Left renal cortex interstitium (tissue), 4 donors: ENCODE data around the gene UGT1A4. TPM values are rescaled to one million over a fixed set of nuclear protein-coding genes. Genes with fewer than 3 reads are reported as not detected.

Source experiments
- DNase-seq, 4 donors: peaks; one replicate each; pipeline ENCODE4 v3.0.0-alpha.2; 2013; ENCODE audit warnings: low read depth in 4 of 4, low spot score in 2 of 4, missing footprints in 1 of 4
- polyA plus RNA-seq, 4 donors: library from polyadenylated mRNA; unstranded; fragments of 120-200 nt; gene quantifications; one replicate each; pipeline ENCODE4 v1.2.1, GENCODE V29; 2013; ENCODE audit not compliant: insufficient read length in 4 of 4

UGT1A4 gene
- polyA plus RNA-seq, 4 donors = not detected

DNA sequence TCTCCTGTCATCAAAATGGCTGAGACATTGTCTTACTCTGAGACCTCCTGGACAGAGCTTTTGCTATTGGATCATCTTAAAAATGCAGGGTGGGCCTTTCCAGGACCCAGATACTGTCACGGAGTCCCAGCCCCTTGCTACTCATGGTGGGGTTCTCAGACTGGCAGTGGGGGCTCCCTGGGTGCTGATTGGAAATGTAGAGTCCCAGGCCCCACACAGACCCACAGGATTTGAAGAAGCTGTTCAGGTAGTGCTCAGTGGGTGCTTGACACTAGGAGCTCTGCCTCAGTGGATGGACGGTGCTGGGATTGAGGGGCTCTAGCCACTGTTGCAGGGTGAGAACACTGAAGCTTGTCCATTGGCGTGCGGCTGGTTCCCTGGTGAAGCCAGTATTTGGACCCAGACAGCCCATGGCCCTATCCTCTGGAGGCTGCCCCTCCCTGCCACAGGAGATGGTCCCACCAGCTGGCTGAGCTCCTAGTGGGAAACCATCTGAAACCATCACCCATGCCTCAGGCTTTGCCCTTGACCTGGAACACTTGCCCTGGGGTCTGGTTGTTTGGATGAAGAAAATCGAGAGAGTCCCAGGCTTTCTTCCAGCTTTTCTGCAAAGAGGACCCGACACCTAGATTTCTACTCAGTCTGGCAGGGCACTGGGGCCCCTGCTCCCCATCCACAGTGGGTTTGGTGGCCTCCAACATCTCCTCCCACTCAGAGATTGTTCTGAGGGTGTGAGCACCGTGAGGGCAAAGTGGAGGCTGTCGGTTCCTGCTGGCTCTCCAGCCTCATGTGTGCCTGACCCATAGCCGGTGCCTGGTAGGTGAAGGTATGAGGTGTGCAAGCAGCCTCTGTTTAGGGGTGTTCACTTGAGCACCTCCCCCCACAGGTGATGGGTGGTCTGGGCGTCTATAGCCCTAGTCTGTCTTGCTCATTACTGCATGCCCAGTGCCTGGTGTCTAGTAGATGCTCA lies 89.7 kb downstream of the UGT1A4 start:
- no peak for DNase-seq

DNA sequence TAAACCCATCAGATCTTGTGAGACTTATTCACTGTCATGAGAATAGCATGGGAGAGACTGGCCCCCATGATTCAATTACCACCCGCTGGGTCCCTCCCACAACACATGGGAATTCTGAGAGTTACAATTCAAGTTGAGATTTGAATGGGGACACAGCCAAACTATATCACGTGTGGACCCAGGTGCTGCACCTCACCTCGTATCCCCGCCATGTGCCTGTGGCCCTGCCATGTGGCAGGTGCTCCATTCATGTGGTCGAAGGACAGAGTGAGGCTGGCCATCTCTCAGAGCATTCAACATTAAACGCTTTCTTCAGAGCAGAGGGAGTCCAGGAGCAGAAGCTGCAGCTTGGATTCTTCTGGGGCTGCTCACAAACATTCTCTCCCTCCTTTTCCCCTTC lies 91.8 kb downstream of the UGT1A4 start:
- no peak for DNase-seq

DNA sequence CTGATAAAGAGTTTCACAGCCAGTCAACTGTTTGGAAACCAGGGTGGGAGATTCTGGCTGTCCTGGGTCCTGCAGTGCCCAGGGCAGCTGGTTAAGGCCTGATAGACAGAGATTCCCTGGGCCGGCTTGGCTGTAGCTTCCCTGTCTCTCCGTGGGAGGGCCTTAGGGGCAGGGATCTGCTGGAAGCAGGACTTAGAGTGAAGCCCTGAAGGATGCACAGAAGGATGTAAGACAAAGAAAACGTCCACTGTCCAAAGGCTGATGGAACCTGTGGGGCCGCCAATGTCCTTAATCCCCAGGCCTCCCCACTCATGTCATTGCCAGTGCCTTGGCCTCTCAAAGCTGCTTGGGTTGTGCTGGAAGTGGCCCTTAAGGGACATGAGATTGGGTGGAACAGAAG lies 92.6 kb downstream of the UGT1A4 start:
- no peak for DNase-seq

DNA sequence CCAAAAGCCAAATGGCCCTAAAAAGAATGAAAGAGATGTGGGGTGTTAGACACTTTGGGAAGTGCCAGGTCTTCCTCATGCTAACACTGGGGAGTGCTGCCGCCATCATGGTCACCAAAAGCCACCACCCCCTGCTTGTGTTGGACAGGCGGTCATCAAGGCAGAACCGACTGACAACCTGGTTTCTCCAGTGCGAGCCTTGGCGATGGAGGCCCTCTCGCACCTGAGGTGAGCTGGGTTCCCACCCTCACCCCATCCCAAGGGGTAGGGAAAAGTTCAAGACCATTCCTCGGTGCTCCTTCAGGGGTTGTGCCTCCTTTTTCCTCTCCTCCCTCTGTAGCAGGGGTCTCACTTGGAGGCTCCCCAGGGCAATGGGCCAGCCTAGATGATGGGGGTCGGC lies 93.2 kb downstream of the UGT1A4 start:
- DNase-seq = no peak

DNA sequence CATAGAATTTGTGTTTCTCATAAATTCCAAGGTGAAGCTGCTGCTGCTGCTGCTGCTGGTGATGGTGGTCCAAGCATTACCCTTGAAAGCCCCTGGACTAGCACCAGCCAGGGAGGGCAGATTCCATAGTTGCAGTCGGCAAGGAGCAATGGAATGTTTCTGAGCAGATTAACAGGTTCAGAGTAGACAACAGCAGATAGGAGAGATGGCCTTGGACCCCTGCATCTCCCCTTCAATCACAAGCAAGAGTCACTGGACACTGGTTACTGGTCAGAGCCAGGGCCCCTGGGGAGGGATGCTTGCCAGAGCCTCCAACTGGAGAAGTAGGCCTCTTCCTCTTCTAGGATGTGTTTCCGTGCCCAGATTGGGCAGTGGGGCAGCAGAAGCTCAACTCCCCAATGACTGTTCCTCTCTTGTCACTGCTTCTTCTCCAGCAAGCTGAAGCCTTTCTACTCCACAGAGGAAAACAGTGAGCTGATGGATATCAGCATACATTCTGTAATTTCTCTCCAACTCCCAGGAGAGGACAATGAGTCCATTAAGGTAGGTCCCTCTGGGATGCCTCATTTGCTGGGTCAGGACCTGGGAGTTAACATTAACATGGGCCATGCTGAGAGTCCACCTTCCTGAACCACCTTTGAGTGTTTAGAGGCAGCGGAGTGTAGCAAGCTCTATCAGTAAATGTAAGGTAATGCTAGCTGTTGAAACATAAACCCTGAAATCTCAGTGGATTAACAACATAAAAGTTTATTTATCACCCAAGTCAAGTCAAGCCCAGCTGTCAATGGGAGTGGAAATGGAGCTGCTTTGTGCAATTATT lies 94.9 kb downstream of the UGT1A4 start:
- peak in 3 of 4 donors; percentile 35 to 50 (median 46) for DNase-seq

DNA sequence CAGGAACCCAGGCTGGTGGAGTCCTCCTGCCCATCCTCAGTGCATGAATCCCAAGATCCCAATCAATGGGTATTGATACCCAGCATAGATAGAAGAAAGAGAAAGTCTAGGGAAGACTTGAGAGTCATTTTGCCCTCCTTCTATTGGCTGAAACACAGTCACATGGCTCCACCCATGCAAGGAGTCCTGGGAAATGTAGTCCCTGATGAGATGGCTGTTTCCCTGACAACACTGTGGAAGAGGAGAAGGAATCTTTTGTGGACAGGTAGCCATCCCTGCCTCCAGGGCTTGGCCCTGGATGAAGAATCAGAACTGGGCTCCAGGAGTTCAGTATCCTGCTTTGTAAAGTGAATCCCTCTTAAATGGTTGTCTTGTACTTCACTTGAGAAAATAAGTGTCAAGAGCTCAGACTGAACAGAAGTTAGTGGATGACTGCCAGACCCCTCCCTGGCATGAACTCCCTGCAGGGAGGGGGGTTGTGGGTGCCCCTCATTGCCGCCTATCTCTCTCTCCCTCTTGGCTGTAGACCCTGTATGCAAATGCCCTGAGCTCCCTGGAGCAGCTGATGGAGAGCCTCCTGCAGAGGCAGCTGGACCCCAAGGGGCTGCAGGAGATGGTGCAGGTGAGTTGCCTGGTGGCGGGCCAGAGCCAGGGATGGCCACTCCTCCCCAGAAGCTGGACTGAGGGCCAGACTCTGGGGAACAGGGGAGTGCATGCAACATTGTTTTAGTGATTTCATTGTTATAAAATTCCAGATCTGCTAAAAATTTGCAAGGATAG lies 95.7 kb downstream of the UGT1A4 start:
- DNase-seq = peak in 1 of 4 donors; percentile 19

DNA sequence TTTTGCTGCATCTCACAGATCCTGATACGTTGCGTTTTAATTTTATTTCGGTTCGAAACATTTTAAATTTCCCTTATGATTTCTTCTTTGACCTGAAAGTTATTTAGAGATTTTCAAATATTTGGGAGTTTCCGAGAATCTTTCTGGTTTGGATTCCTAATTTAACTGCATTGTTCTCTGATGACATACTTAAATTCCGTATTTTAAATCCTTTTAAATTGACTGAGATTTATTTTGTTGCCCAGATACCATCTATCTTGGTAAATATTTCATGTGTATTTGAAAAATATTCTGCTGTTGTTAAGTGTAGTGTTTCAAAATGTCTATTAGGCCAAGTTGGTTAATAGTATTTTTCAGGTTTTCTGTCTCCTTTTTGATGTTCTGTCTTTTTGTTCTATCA lies 97.3 kb downstream of the UGT1A4 start:
- no peak for DNase-seq

DNA sequence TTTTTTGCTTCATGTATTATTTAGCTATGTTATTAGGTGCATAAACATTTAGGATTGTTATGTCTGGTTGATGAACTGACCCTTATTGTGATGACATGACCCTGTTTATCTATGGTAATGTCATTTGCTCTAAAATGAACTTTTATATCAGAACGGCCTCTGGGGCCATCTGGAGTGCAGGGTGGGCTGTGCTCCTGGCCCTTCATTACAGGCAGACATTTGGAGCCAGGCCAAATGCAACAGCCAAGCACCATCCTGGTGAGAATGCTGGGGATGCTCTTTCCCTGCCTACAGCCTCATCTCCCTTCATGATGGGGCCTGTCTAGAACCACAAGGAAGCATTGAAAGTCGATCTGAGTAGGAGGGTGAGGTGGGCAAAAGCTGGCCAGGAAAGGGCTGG lies 97.8 kb downstream of the UGT1A4 start:
- DNase-seq = no peak

DNA sequence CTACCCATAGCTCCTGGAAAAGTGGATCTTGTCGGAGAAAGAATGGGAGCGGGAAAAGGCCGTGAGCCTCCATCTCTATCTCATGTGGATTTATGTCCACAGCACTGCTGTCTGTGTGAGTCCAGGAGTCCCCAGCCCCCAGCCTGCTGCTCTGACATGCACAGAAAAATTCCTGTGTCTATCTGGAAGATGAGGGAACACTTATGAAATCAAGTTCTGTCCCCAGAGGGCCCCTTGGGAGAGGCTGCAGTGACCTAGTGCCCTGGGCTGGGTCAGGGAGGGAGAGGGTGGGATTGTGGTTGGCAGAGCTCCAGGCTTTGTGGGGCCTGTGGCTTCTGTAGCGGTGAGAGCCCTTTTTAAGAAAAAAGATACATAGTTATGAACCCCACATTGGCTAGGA lies 98.2 kb downstream of the UGT1A4 start:
- DNase-seq = no peak

DNA sequence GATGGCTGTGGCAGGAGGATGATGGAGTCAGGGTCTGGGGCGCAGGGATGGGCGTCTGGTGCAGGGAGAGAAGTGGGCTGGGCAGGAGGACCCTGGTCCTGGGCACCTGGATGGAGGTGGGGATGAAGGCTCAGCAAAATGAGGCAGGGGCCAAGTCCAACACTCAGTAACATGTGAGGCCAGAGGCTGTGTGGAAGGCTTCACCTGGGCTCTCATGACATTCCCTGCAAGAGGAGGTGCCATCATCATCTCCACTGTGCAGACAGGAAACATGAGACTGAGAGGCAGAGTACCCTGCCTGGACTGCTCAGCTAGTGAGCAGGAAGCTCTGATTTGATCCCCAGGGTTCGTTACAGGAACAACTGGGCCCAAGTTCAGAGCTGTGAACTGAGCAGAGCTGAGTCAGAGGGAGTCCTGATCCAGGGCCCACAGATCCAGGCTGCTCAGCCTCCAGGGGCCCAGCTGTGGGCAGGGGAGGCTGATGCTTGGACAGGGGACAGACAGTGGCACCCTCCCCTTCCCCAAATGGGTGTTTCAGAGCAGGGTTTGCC lies 98.9 kb downstream of the UGT1A4 start:
- no peak for DNase-seq

DNA sequence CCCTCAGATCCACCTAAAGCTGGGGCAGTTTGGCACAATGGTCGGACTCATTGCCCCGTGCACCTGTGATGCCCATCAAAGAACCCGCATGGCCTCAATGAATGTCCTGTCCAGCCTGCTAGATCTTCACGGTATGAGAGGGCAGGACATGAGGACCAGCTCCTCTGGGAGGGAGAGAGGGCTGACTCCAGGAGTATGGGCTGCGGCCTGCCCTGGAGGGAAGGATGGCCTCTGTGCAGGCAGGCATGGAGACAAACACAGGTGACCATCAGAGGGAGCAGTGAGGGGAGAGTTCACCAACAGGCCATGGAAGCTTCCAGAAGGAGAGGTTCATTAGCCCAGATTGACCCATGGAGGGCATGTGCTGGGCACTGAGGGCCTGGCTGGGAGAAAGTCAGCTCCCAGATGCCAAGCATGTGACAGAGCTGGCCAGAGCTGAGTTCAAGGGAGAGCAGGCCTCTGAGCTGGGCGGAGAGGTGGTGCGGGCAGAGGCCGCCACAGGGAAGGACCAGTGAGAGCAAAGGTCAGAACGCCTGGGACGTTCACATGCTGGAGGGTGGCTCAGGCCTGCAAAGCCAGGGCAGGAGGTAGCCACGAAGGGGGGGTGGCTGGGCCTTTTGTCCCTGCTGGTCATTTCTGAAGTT lies 99.6 kb downstream of the UGT1A4 start:
- no peak for DNase-seq

DNA sequence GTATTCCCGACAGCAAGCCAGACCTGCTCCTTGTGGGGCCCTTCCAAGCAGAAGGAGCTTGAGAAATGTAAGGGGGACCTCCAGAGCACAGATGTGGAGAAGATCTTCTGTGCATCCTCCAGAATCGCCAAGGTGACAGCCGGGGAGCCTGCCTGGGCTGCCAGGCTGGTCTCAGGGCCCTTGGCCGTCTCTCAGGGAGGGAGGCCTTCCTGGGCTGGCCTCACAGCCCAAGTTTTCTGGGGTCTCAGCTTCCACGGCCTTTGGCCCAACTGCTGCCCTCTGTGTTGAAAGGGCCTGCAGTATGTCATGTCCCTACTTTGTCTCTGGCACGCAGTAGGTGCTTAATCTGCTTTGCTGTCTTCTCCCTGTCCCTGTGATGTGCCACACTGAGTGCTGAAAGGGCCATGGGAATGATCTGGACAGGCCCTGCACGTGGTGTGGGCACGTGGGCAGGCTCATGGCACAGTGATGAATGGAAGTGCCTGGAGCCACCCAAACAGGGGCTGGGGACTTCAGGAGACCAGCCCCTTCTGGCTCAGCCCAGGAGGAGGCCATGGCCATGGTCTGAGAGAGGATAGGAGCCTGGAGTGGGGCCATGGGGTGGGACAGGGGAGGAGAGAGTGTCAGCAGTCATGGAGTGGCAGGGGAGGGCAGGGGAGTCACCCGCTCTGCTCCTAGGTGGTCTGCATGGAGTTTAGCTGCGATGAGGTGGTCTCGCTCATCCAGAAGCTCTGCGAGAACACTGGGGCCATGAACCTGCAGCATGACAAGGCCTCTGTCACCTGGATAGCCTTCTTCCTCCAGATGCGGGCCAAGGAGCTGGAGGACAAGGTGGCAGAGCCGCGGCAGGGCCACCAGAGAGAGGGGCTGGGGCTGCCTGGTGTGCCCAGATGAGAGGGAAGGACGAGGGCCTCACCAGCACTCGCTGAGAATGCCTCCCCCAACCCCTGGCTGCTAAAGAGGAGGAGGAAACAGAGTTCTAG lies 100.4 kb downstream of the UGT1A4 start:
- DNase-seq = no peak

DNA sequence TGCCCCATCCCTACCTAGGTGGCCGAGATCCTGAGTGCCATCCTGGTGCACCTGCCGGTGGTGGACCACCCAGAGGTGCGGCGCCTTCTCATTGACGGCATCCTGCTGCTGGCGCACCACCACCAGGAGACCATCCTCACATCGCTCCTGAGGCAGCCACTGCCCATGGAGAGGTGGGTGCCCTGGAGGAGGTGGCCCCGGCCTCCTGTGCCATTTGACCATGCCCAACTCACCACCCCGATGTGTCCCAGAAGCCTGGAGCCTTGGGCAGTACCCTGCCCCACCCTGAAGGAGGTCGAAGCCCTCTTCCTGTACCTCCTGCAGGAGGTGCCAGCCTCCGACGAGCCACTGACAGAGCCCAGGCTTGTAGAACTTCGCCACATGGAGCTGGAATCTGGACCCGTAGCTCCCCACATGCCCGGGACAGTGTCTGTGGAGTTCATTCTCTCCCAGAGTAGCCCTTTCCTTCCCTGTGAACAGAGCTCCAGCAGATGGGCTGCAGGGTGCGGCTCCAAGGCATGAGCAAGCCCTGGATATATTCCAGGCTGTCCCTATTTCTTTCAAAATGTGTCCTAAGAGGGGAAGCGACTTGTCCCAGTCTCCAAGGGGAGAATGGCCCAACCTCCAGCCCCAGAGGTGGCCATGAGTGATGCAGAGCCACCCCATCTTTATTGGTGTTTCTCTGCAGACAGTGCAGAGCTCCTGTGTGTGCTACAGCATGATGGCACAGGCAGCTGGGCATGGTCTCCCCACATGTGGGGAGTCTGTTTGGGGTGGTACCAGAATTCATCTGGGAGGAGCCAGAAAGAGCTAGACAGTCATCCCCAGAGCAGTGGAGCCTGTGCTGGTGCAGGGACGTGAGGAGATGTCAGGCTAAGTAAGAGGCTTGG lies 101.6 kb downstream of the UGT1A4 start:
- no peak for DNase-seq

DNA sequence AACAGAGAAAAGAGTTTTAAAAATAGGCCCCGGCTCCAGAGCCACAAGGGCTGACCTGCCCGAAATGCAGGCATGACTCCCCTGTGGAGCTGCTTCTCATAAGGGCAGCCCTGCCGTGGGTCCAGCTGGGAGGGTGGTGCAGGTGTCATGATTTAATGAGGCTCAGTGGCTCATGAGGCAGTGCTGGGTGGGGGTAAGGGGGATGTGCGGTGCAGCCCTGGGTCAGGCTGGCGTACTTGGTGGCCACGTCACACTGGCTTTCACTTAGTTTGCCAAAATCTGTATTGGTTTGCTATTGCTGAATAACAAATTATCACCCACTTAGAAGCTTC lies 102.2 kb downstream of the UGT1A4 start:
- DNase-seq = no peak

DNA sequence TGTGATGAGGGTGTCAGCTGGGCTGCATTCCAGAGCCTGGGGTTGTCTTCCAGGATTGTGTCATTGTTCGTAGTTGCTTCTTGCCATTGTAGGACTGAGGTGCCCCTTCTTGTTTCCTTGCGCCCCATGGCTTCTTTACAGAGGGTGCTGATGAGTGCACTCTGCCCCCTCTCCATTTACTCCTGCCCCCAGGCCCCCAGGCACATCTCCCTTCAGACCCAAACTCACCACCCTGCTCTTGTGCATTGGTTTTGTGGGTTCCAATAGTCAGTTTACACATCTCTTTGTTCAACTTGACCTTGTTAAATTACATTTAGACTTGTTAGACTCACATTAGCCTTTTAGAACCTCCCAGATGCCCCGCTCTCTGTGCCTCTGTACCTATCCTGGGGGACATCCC lies 102.7 kb downstream of the UGT1A4 start:
- no peak for DNase-seq

DNA sequence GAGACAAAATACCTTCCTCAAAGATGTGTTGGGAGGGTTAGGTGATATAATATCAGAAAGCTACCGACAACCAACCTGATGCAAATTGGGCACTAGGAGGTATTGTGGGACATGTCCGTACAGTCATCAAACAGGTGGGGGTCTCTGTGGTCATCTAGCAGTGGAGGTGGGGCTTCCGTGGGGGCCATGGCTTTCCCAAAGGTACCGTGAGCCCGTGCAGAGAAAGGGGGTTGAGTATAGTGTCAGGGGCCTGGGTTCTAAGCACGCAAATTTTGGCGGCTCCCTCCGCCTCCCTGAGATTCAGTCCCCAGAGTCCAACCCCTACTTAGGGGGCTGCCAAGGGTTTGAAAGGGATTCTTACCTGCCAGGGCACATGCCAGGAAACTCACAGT lies 103.2 kb downstream of the UGT1A4 start:
- DNase-seq = no peak

DNA sequence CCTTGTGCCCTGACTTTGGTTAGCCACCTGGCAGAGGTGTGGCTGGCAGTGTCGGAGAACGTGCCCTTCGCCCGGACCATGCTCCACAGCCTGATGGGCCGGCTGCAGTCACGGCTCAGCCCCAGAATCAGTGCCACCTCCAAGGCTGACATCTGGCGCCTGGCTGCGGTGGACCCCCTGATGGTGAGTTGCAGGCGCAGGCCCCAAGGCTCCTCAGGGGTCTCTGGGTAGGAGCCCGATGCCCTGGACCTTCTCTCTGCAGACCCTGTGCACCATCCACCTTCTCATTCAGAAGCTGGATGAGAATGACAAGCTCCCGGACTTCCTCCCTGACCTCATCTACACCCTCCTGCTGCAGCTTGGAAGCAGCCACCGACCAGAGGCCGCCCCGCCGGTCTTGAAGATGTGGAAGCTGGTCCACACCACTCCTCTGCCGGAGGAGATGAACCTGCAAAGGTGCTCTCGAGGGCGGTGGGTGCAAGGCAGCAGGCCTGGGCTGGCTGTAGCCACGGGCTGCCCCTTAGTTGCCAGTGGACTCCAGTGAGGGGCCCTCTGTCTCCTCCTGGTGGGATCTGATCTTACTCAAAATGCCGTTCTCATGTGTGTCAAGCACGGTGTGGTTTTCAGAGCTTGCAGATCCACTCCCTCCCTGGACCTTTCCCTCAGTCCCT lies 103.7 kb downstream of the UGT1A4 start:
- no peak for DNase-seq
